Left hindlimb (tissue), 1 donor: Measurements from ENCODE around the gene HOXA7.

Source experiments
- DNase-seq: peaks from one replicate; pipeline ENCODE4 v3.0.0-alpha.2; 2018

The HOXA7 gene

DNA sequence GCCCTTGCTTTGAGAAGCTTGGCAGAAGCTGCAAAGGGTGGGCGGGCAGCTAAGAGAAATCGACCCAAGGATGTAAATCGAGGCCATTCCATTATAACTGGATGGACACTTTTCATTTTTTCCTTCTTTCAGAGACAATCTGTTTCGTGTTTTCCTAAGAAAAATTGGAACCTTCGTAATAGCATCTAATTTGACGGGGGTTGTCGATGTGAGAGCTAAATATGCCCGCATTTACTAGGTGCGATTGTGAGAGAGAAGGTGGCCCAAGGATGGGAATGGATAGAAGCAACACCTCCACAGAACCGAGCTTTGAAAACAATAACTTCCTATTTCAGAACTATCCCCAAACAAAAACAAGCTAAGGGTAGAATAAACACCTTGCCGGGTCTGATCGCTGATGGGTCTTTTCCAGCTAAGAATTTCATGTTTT, 25.1 kb downstream of the HOXA7 start:
- no peak for DNase-seq

DNA sequence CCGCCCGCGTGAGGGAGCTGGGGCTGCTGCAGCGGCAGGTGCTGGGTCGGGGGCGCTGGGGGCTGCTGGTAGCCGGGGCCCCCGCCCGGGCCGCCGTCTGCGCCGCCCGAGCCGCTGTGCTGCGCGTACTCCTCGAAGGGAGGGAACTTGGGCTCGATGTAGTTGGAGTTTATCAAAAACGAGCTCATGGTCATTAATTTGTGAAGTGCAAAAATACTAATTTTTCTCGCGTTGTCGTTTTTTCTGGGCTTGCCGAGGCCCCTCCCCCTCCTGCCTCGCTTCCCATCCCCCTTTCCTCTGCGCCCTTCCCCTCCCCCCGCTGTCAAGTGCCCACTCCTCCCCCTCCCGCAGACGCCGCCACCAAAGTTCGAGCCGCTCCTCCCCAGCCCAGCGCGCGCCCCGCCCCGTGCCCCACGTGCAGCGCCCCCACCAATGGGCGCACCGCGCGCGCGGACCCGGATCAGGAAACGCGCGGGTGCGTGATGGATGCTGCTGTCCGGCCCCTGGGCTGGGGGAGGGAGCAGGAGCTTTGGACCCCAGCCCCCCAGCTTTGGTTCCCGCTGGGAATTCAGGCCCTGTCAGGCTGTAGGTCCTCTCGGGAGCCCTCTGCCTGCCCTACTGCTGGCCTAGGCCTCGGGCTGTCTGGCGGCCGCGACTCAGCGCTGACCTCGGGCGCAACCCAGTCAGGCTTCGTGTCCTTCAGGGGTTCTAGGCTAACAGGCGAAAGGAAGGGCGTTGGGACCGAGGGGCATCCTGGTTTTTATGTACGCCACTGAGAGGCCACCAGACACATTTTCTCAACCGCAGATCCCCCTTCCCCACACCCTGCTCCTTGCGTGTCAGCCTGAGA, 25.7 kb downstream of the HOXA7 start, which contains the start of gene HOXA4:
TSS of gene HOXA4 (minus strand) at position 218 of the 850 bp plus-strand sequence. CDS start at position 194, 24 bp downstream.
- peak; percentile 94 for DNase-seq

DNA sequence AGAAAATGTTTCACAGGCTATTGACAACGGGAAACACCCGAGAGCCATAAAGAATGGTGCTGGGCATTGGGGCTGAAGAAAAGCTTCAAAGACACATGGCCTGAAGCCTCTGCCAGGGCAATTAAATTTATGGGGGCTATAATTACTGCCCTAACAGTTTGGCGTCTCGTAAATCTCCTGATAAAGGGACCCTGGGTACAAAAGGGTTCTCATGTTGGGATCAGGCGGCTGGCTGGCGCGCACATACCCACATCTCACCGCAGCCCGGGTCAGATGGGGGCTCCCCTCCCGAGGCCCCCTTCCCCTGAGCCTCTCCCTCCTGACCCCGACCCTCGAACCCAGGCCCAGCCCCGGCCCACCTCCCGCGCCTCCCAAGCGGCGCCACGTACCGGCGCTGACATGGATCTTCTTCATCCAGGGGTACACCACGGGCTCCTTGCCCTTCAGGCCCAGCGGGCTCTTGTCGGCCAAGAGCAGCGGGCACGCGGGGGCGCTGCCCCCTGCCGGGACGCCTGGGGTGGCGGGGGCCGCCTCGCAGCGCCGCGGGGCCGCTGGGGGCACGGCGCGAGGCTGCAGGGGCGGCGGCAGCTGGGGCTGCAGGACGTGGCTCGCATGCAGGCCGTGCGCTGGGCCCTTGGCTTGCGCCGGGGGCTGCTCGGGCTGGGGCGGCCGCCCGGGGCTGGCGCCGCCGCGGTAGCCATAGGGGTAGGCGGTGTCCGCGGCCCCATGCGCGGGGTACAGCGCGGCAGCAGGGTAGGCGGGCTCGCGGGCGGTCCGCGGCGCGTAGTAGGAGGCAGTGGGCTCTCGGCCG, 26.5 kb downstream of the HOXA7 start:
- peak; percentile 47 for DNase-seq

DNA sequence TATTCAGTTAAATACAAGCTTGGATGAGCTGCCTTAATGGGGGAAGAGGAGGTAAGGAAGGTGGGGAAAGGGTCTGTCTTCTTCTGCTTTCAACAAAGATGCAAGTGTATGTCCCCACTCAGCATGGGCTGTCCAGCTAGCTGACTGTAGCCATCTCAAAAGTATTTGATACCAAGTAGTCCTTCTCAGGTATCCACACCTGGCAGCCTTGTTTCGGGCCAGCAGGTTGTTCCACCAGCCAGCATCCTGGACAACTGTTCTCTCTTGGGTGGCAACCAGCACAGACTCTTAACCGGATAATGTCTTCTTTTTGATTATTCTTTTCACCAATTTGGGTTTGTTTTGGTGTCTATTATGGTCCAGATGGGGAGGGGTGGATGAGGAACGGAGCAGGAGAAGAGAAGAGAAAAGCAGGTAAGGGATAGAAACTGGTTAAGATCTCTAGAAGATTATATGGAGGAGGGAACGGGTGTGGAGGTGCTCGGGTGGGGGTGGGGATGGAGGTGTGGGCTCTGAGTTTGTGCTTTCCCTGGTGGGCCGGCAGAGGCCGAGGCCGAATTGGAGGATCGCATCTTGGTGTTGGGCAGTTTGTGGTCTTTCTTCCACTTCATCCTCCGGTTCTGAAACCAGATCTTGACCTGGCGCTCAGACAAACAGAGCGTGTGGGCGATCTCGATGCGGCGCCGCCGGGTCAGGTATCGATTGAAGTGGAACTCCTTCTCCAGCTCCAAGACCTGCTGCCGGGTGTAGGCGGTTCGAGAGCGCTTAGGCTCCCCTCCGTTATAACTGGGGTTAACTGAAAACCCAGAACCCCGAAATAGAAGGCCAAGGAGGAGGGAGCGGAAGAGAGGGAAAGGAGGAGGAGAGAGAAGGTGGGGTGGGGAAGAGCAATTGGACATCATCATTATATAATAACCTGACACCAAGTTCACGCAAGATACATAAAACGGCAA, 27.4 kb downstream of the HOXA7 start:
- DNase-seq, result peak; percentile 32

DNA sequence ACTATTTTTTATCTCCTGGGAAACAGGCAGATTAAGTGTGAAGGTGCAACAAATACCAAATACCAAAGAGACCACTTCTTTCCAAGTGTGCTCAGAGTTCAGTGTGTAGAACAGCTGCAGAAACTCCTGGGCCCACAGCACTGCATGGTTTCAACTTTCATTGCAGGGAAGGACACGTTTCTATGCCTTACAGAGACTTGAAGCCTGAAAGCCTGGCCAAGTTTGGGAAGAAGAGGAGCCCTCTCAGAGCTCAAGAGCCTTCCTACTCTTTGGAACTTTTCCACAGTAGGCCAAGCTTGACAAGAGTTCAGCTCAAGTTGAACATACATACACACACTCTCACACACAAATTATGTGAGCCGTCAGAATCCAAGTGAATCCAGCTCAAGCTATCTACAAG, 28.4 kb downstream of the HOXA7 start:
- DNase-seq, result peak; percentile 72

DNA sequence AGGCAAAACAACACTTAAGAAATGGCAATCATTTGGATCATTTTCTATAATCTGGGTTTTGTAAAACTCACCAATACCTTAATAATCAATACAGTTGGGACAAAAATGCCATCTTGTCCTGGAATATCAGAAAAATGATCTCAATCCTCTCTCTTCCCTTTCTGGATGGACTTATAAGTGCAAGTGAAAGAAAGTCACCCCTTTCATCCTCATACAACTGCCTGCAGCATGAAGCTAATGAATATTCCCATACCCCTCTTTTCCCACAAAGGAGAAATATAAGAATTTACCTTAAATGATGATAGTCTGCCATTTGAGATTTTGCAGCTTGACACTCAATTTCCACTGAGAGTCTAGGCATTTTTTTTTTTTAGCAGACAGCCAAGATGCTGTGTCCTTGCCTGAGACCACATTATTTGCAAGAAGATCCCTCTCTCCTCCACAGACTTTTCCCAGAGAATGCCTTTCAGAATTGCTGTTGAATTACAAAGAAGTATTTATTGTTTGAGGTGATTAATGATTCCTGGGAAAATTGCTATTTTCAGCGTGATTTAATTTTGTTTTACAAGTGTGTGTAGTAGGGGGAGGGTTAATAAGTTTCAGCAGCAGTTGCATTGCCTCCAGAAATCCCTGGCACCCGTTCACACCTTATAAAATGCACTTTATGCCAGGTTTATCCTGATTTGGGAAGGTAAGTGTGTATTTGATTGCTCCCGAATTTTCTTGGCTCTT, 29.7 kb downstream of the HOXA7 start:
- DNase-seq, result no peak

DNA sequence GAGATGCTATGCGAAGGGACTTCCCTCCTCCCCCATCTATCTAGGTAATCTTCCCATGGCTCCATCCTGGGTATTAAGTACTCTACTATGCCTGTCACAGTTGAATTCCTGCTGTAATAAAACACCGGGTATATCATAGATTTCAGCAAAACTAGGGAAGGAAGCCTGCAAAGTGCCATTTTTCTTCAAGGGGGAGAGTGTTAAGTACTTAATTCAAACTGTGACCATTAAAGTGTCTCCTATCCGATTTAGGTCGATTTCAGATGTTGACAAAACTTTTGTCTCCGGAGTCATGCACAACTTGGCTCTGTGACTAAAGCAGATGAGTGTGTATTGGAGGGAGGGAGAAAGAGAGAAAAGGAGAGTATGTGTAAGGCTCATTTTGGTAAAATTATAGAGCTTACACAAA, 30.5 kb downstream of the HOXA7 start:
- DNase-seq, result no peak

DNA sequence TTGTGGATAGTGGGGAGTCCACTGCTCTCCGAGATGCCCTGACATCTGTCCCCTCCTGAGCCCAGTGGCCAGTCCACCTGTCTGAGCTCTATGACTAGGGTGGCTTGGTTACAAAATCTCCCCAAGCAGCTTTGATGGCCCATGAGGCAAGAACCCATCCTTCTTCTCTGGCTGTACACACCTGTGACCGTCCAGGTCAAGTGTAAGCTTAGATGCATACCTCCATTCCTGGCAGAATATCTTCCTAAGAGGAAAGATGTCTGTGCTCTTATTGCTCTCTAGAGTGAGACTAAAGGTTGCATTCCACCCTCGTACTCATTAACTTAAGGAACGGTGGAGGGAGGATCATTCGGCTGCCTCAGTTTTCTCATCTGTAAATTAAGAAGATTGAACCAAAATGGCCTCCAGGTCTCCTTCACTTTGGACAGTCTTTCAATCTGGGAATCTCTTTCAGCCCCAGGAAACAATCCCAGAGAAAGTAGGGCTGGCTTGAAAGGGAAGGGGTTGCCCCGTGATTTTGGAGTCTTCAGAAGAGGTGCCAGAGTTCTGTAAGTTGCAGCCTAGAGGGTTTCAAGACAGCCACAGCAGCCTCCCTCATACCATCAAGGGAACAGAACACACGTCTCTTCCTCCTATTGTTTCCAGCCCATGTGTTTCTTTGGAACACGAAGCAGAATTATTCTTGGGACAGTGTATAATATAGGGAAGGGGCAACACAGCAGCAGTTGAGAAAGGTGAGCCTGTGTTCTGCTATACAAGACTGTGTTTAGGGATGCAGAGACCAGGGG, 31.4 kb downstream of the HOXA7 start:
- DNase-seq, result no peak

DNA sequence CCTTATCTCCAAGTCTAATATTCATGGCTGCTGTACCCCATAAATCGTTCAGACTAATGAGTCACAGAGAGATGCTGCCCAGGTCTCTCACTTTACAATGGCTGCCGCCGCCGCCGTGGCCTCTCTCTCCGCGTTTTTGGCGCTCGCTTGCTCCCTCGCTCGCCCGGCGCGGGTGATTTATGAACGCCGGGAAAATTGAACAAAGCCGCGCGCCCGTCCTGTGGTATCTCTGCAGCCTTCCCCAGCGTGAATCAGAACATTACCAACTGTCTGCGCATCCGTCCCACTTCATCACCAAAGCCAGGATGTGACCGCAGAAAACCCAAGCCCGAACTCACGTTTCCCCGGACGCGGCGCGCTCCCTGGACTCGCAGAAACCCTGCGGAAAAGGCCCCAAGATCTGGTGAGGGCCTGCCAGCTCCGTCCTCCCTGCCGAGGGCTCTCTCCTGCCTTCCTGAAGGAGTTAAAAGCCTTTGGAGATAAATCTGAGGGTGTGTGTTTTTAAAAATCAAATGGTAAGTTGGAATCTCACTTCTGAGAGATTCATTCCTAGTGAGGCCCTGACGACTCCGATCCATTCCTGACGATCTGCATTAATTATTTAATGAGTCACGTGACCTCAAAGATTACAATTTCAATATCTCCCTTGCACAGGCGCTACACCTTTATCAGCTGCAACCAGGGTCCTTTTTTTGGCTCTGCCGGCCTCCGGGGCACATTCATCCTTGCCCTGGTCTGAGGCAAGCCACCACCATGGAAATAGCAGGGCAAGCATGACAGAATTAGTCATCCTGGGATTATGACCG, 32.2 kb downstream of the HOXA7 start:
- DNase-seq, result no peak

DNA sequence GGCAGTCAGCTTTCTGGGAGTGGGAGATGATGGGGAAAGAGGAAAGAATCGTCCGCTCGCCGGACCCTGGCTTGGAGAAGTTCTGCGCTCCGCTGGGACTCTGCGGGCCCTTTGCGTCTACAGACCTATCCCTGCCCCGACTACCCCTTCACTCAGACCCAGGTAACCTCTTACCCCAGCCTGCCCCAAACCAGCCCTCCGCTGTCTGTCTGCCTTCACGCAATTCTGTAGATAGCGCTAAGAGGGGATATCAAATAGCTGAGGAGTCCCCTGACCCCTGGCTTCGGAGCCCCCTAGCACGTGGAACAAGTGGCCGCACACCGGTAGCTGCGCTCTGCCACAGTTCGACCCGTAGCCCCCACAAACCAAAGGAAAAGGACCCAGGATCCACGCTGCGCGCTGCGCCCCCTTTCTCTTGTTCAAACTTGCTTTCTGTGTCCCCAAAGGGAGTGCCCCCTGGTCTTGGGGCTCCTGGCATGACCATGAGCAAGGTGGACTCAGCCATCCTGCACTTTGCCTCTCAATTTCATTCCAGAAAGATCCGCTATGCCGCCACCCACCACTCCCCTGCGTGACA, 32.9 kb downstream of the HOXA7 start:
- no peak for DNase-seq

DNA sequence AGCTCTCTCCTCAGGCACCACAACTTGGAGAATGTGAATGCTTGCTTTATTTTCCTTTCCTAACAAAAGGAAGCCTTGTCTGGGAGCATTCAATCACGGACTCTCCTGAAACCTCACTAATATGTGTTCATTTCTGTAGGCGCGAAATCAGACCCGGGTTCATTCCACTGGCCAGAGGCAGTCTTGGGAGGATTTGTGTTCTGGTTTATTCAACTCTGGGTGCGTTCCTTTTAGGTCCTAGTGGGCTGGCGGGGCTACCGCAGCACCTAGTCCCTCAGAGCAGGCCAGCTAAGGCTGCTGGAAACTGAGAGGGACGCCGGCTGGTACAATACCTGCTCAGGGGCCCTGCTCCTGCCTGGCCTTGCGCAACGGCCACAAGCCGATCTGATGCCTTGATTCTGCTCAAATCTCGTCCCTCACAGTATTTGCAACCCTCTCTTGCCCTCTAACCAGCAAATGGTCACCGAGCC, 33.4 kb downstream of the HOXA7 start:
- DNase-seq, result no peak

DNA sequence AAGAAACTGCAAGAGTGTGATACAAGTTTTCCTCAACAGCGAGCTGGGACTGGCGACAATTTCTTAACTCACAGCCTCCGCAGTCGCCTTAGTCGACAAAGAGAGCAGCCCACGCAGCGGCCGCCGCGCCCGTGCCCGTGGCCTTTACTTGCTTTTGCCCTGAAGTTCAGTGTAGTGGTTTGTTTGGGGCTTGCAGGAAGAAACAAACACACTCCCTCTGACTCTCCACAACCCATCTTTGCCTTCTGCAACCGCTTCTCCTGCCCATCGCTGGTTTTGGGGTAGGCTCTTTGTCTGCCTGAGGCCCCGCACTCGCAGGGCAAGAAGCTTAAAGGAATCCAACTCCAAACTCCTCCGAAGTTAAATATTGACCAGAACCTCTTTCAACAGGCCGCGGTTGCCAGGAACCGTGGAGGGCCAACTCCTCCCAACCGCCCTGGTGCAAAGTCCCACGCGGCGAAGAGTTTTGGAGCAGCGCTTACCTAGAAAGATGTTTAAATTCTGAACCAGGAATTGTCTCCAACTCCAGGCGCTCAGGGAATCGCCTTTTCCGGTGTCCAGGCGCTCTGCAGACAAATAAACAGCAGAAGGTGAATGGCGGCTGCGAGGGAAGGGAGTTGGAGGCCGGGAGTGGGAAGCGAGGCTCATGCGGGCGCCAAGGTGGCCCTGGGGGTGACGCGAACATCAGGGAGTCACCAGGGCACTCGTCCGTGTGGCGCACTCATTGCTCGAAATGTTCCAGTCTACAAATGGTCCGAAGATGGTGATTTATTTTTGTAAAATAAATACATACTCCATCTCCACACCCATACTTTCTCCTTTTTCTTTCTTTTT, 34.2 kb downstream of the HOXA7 start:
- DNase-seq, result peak; percentile 27

DNA sequence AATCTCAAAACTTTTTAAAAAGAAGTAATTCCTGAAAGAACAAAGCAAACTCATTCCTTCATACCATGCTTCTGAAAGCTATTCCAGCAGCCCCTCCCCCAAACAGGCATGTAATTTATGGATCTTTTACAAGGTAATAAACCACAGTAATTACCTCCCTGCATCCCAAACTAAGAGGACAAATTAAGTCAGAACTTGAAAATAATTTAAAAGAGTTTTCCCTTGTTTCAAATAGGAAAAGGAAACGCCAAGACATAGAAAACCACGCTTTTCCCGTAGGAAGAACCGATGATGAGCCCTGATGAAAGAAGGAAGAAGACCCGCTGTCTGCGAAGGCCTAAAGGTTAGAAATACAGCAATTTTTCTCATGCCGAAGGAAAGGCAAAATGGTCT, 34.8 kb downstream of the HOXA7 start:
- DNase-seq, result no peak

DNA sequence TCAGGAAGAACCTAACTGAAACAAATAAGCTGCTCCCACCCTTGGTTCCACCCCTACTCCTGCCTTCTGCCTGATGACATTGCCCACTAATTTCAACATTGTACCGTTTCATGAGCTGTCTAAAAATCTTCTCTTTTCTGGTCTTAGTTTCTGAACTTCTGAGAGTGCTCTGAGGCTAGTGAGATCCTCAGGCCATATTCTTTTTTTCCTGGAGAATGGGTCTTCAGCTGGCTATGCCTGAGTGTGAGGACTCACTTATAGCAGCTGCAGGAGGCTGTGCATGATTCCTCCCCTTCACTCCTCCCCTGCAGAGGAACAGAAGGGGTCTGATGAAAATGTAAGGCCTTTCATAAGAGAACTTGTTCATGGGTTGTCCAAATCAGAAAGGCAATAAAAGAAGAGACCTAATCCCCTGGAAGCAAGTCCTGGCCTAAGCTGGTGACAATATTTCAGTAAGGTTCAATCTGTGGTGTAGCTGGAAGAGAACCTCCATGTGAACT, 37.0 kb downstream of the HOXA7 start:
- DNase-seq, result no peak

DNA sequence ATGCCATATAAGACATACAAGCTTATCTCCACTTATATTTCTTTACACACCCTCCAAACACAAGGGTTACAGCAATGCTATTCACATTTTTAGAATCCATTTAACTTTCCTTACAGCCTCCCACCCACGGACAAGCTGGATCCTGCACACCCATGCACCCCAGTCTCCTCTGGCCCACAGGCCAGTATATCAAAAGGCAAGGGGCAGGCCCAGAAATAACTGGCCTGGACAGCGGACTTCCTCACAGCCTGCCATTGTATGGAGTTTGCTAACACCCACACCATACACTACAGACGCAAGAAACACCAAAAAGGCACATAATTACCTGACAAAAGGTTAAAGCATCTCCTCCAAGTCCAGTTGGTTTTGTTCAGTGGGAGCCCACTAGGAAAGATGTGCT, 37.9 kb downstream of the HOXA7 start:
- no peak for DNase-seq

DNA sequence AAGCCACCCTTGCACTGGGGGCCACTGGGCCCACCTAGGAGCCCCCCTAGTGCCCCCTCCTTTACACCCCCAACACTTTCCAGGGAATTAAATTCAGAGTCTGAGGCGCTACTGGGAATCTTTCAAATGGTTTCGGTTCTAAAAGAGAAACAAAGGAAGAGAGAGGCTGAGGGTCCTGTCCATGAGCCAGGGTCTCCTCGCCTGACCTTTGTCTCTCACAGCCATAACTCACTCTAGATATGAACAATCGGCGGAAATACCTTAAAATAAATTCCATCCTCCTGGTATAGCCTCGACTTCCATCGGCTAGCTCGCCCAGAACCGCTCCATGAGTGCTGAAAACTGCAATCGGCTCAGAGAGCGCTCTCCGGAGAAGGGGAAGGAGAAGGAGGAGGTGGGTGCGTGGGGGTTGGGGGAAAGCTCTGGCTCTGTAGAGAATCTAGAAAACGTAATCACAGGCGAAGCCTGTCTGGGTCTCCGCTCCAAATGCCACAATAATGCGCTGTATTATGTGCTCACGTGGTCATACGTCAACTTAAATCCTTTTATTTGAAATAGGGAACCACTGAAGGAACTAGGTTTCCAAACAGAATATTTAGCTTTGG, 38.5 kb downstream of the HOXA7 start:
- DNase-seq, result no peak

DNA sequence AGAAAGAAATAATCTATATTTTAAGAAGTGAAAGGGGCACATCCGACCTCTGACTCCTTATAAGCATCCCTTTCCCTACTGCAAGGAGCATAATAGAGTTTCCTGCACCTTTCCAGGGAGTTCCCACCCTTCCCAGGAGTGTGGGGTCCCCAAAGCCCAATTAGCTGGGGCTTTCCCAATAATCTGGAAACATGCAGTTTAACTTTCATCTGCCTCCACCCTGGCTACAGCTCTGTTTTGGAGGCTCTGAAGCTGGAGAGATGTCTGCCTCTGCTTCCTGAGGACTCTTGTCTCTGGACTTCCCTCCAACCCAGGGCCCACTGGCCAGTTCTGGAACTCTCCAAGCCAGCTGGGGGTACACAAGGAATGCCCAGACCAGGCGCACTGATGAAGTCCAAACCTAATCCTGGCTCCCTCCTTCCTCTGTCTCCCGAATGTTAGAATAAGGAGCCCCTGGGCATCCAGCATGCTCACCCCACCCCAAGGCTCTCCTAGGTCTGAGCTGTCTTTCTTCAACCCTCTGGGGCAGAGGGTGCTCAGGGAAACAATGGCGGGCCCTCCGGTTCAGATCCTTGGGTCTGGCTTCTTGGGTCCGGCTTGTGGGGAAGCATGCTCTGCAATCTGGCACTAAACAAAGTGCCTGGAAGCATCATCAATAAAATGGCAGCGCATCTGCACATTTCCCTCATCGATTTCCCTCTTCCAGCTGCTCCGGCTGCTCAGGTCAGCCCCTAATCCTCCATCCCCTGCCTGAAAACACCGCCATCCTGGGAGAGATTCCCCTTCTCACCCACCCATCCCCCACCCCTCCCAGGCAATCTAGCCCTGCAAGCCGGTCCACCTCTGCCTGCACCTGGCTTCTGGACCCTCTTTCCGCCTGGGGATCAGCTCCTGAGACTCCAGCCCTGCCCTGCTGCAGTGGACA, 39.3 kb downstream of the HOXA7 start:
- no peak for DNase-seq
